ENCODE measurements around the gene CCSAP. TPM values are rescaled to one million over a fixed set of nuclear protein-coding genes. Genes with fewer than 3 reads are reported as not detected.

Gene CCSAP
- total RNA-seq, 1 donor from 2014 or later = 5.4 TPM

DNA sequence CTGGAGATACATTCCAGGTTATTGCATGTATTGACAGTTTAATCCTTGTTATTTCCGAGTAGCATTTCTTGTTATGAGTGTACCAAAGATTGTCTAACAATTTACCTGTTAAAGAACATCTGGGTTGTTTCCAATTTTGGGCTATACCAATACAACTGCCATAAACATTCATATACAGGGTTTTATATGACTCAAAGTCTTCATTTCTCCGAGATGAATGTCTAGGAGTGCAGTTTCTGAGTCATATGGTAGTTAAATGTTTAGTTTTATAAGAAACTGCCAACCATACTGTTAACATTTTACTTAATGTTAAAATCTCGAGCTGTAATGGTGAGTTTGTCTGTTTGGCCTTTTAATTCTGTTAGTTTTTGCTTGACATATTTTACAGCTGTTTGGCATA is 61.9 kb downstream of the CCSAP start:
- Mint-ChIP-seq H3K27me3 (ENCODE audit: unreplicated experiment) (no peaks in the 10 kb centered on the region), H3K4me3 (ENCODE audit: unreplicated experiment) (no peak overlapping the region), H3K36me3 (ENCODE audit: unreplicated experiment) (peaks cover 9% of the 10 kb centered on the region), H3K4me1 (ENCODE audit: unreplicated experiment) (peaks cover 9% of the 10 kb centered on the region), H3K27ac (ENCODE audit: unreplicated experiment) (peak overlapping the region; percentile 25), H3K9me3 (ENCODE audit: unreplicated experiment) (peaks cover 11% of the 10 kb centered on the region)
- DNase-seq (ENCODE audit: extremely low spot score, unreplicated experiment) = no peak
- TF ChIP-seq, protein P1, sequence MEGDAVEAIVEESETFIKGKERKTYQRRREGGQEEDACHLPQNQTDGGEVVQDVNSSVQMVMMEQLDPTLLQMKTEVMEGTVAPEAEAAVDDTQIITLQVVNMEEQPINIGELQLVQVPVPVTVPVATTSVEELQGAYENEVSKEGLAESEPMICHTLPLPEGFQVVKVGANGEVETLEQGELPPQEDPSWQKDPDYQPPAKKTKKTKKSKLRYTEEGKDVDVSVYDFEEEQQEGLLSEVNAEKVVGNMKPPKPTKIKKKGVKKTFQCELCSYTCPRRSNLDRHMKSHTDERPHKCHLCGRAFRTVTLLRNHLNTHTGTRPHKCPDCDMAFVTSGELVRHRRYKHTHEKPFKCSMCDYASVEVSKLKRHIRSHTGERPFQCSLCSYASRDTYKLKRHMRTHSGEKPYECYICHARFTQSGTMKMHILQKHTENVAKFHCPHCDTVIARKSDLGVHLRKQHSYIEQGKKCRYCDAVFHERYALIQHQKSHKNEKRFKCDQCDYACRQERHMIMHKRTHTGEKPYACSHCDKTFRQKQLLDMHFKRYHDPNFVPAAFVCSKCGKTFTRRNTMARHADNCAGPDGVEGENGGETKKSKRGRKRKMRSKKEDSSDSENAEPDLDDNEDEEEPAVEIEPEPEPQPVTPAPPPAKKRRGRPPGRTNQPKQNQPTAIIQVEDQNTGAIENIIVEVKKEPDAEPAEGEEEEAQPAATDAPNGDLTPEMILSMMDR (IDR thresholded peaks at IDR 0.05) = no peak

DNA sequence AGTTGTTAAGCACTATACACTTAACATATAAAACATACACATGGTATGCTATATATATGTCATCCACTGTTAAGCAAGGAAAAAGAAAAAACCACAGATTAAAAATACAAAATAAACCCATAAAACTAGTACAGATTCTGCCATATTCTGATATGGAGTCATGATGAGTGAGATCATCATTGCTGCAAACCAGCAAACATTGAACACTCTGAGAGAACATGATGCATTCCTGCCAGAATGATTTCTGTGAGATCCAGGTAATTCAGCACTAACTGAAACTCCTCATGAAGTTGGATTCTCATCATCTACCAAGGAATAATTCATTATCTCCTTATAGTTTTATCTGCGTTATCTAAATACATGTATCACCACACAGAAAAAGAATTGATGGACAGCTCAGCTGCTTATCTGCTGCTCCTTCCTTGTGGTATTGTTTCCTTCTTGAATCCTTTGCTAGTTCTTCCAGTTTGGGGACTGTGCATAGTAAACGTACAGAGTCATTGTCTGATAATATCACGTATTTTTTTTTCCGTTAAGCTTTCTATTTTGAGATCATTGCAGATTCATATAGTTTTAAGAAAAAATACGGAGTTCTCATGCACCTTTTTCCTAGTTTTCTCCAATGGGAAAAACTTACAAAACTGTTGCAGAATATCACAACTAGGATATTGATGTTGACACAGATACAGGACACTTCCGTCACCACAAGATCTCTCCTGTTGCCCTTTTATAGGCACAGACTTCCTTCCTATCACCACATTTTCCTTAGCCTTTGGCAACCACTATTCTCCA is 62.6 kb downstream of the CCSAP start:
- H3K27me3 Mint-ChIP-seq (ENCODE audit: unreplicated experiment) = no peaks in the 10 kb centered on the region
- H3K9me3 Mint-ChIP-seq (ENCODE audit: unreplicated experiment) = peaks cover 11% of the 10 kb centered on the region
- peaks cover 11% of the 10 kb centered on the region for H3K4me1 Mint-ChIP-seq (ENCODE audit: unreplicated experiment)
- H3K27ac Mint-ChIP-seq (ENCODE audit: unreplicated experiment) = no peak overlapping the region
- no peak overlapping the region for H3K4me3 Mint-ChIP-seq (ENCODE audit: unreplicated experiment)
- DNase-seq (ENCODE audit: extremely low spot score, unreplicated experiment) = no peak
- TF ChIP-seq, protein P1 (IDR thresholded peaks at IDR 0.05) = no peak
- H3K36me3 Mint-ChIP-seq (ENCODE audit: unreplicated experiment) = peaks cover 11% of the 10 kb centered on the region

DNA sequence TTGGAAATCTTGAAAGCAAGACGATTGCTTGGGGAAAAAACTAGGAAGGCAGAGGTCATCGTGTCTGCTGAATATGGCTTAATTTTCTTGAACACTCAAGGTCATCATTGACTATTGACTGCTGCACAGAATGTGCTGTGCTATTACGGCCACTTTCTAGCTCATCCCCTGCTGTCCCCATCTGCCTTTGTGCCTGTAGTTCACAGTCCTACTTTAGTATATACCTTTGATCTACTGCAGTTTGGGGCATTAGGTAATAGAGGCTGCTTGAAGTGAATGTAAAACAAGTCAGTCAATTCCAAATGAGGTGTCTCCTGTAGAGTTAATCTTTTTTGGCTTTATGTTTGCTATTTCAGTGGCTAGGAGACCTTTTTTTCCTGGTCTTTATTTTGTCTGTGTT is 63.6 kb downstream of the CCSAP start:
- Mint-ChIP-seq H3K27me3 (ENCODE audit: unreplicated experiment) (no peaks in the 10 kb centered on the region), H3K4me3 (ENCODE audit: unreplicated experiment) (no peak overlapping the region), H3K27ac (ENCODE audit: unreplicated experiment) (no peak overlapping the region), H3K9me3 (ENCODE audit: unreplicated experiment) (peaks cover 11% of the 10 kb centered on the region), H3K4me1 (ENCODE audit: unreplicated experiment) (peaks cover 19% of the 10 kb centered on the region), H3K36me3 (ENCODE audit: unreplicated experiment) (peaks cover 11% of the 10 kb centered on the region)
- DNase-seq (ENCODE audit: extremely low spot score, unreplicated experiment) = no peak
- TF ChIP-seq, protein P1 (IDR thresholded peaks at IDR 0.05) = no peak

DNA sequence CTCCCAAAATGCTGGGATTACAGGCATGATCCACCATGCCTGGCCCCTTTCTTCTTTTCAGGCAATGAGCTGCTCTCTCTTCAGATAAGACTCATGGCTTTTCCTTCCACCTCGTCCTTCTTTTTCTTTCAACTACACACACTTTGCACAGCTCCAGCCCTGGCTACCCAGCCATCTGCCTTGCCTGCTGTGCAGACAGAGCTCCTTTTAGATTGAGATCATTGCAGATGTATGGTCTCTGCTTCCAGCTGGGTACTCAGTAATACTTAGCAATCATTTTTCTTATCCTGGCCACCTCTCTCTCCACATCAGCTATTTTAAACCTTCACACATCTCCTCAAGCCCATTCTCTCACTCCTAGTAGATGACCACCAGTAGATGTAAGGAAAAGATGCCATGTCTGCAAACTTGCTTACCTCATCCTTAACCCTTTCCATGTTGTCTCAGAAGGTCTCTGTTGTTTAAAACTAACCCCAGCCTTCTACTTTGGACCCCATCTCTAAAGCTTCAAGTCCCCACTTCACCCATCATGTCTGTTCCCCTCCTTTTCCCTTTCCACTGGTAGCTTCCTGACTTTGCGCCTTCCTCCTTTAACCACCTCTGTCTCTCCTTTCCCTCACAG is 64.6 kb downstream of the CCSAP start:
- no peaks in the 10 kb centered on the region for H3K27me3 Mint-ChIP-seq (ENCODE audit: unreplicated experiment)
- DNase-seq (ENCODE audit: extremely low spot score, unreplicated experiment) = no peak
- TF ChIP-seq, protein P1 (IDR thresholded peaks at IDR 0.05) = no peak
- peaks cover 29% of the 10 kb centered on the region for H3K4me1 Mint-ChIP-seq (ENCODE audit: unreplicated experiment)
- H3K36me3 Mint-ChIP-seq (ENCODE audit: unreplicated experiment) = peaks cover 11% of the 10 kb centered on the region
- H3K27ac Mint-ChIP-seq (ENCODE audit: unreplicated experiment) = no peak overlapping the region
- peaks cover 11% of the 10 kb centered on the region for H3K9me3 Mint-ChIP-seq (ENCODE audit: unreplicated experiment)
- no peak overlapping the region for H3K4me3 Mint-ChIP-seq (ENCODE audit: unreplicated experiment)

DNA sequence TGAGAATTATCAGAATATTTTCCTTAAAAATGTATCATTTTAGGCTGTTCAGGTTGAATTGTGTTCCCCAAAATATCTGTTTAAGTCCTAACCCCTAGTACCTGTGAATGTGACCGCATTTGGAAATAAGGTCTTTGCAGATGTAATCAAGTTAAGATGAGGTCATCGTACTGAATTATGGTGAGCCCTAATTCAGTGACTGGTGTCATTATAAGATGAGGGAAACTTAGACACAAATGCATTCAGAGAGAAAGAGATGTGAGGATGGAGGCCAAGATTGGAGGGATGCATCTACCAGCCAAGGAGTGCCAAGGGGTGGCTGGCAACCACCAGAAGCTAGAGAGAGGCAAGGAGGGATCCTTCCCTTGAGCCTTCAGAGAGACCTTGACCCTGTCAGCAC is 67.8 kb downstream of the CCSAP start:
- Mint-ChIP-seq H3K4me1 (ENCODE audit: unreplicated experiment) (peaks cover 38% of the 10 kb centered on the region), H3K4me3 (ENCODE audit: unreplicated experiment) (no peak overlapping the region), H3K9me3 (ENCODE audit: unreplicated experiment) (no peaks in the 10 kb centered on the region), H3K36me3 (ENCODE audit: unreplicated experiment) (peaks cover 1% of the 10 kb centered on the region), H3K27me3 (ENCODE audit: unreplicated experiment) (no peaks in the 10 kb centered on the region), H3K27ac (ENCODE audit: unreplicated experiment) (no peak overlapping the region)
- DNase-seq (ENCODE audit: extremely low spot score, unreplicated experiment) = no peak
- TF ChIP-seq, protein P1 (IDR thresholded peaks at IDR 0.05) = no peak

Data from osteocyte (in vitro differentiated cells).